H1 (cell line): ENCODE data around the gene ATP11A. TPM values are rescaled to one million over a fixed set of nuclear protein-coding genes. Genes with fewer than 3 reads are reported as not detected.

ENCODE experiments used
- CTCF ChIA-PET: fragments of 300-600 bp; sonication (Branson Sonifier 250); formaldehyde crosslinking; loops from one replicate; lab custom pipeline; 2021; ENCODE audit not compliant: partially characterized antibody; lab: Charles Lee
- POLR2A ChIA-PET: fragments of 300-600 bp; sonication (Branson Sonifier 250); formaldehyde crosslinking; loops from one replicate; lab custom pipeline; 2021; ENCODE audit warnings: inconsistent platforms; ENCODE audit not compliant: partially characterized antibody; lab: Charles Lee
- DNase-seq, 2 experiments: peaks; one replicate each; pipeline versions ENCODE4 v3.0.0 to v3.0.0-alpha.2; 2010 to 2022; ENCODE audit warnings: low spot score in 2 of 2, low read depth in 1 of 2, mixed read lengths in 1 of 2
- FAIRE-seq: peaks from 2 replicates; lab custom pipeline; 2011; peaks lifted over from hg19 to GRCh38; lab: Jason Lieb, UNC
- H2AFZ ChIP-seq: 2 replicates; pipeline ENCODE4 v1.8.1; 2012; ENCODE audit warnings: low read length, inconsistent platforms
- H2AK5ac ChIP-seq: 2 replicates; pipeline ENCODE4 v1.6.1; 2013; ENCODE audit warnings: low read depth, low read length
- H2BK120ac ChIP-seq: replicated peaks from 2 replicates; pipeline ENCODE3; 2013; ENCODE audit warnings: low read depth, low read length, inconsistent platforms
- H2BK12ac ChIP-seq: 2 replicates; pipeline ENCODE4 v1.6.1; 2013; ENCODE audit warnings: low read depth, low read length
- H2BK15ac ChIP-seq: 2 replicates; pipeline ENCODE4 v1.6.1; 2013; ENCODE audit warnings: low read length
- H2BK20ac ChIP-seq: 2 replicates; pipeline ENCODE4 v1.6.1; 2013; ENCODE audit warnings: low read length
- H2BK5ac ChIP-seq: 2 replicates; pipeline ENCODE4 v1.6.1; 2013; ENCODE audit warnings: low read depth, low read length
- H3K14ac ChIP-seq: 2 replicates; pipeline ENCODE4 v1.6.1; 2013; ENCODE audit warnings: inconsistent platforms; ENCODE audit not compliant: insufficient read length
- H3K18ac ChIP-seq: 2 replicates; pipeline ENCODE4 v1.6.1; 2013; ENCODE audit warnings: low read length; ENCODE audit errors: extremely low read depth
- H3K23ac ChIP-seq: 2 replicates; pipeline ENCODE4 v1.6.1; 2013; ENCODE audit warnings: inconsistent platforms; ENCODE audit not compliant: insufficient read length
- H3K23me2 ChIP-seq: 2 replicates; pipeline ENCODE4 v1.6.1; 2013; ENCODE audit warnings: low read depth, low read length
- H3K27ac ChIP-seq: 2 replicates; pipeline ENCODE4 v1.6.1; 2011; ENCODE audit warnings: low read depth, low read length, inconsistent platforms
- H3K27me3 ChIP-seq, 4 experiments: replicated peaks in 1 of 4; 1 replicate in 1 of 4; 2 replicates in 3 of 4; pipeline versions ENCODE4 v1.6.1 to v1.8.1; 2011 to 2013; ENCODE audit warnings: low read length in 3 of 4, mild to moderate bottlenecking in 3 of 4, inconsistent platforms in 2 of 4, mixed read lengths in 2 of 4, moderate library complexity in 1 of 4; ENCODE audit not compliant: control insufficient read depth in 3 of 4, insufficient read depth in 3 of 4; ENCODE audit errors: extremely low read depth in 1 of 4
- H3K36me3 ChIP-seq, 4 experiments: 2 replicates each; pipeline versions ENCODE4 v1.6.1 to v1.8.1; 2011 to 2013; ENCODE audit warnings: mild to moderate bottlenecking in 4 of 4, low read length in 3 of 4, moderate library complexity in 2 of 4, control low read depth in 1 of 4, inconsistent platforms in 1 of 4; ENCODE audit not compliant: insufficient read depth in 4 of 4, control insufficient read depth in 2 of 4
- H3K4ac ChIP-seq: replicated peaks from 2 replicates; pipeline ENCODE3; 2013; ENCODE audit warnings: low read length, low read depth, mixed read lengths, inconsistent platforms; ENCODE audit not compliant: insufficient read length
- H3K4me1 ChIP-seq, 4 experiments: replicated peaks in 1 of 4; 1 replicate in 1 of 4; 2 replicates in 3 of 4; pipeline versions ENCODE4 v1.6.1 to v1.8.1; 2011 to 2013; ENCODE audit warnings: low read length in 3 of 4, inconsistent platforms in 2 of 4, mixed read lengths in 1 of 4; ENCODE audit not compliant: insufficient read depth in 4 of 4, control insufficient read depth in 3 of 4
- H3K4me2 ChIP-seq, 2 experiments: 2 replicates each; pipeline versions ENCODE4 v1.6.1 to v1.8.1; 2011 to 2013; ENCODE audit warnings: low read depth in 2 of 2, low read length in 2 of 2, control low read depth in 1 of 2, inconsistent platforms in 1 of 2, mild to moderate bottlenecking in 1 of 2; ENCODE audit not compliant: insufficient read depth in 1 of 2
- H3K4me3 ChIP-seq, 4 experiments: fragments of 200-600, 300-600 bp in 1 of 4; sonication (generic), shearing (Covaris generic), sonication (Bioruptor Twin) in 1 of 4; 2 replicates each; pipeline versions ENCODE4 v1.5.1 to v1.8.1; 2011 to 2016; ENCODE audit warnings: low read length in 4 of 4, low read depth in 3 of 4, control low read depth in 2 of 4, inconsistent platforms in 2 of 4, mild to moderate bottlenecking in 2 of 4, mixed read lengths in 1 of 4, moderate library complexity in 1 of 4; ENCODE audit not compliant: insufficient read depth in 2 of 4; ENCODE audit errors: extremely low read depth in 1 of 4
- H3K56ac ChIP-seq: replicated peaks from 2 replicates; pipeline ENCODE3; 2013; ENCODE audit warnings: low read depth, mild to moderate bottlenecking, mixed read lengths, low read length, inconsistent platforms; ENCODE audit not compliant: insufficient read length
- H3K79me1 ChIP-seq: 2 replicates; pipeline ENCODE4 v1.6.1; 2013; ENCODE audit warnings: low read depth, low read length, control low read depth
- H3K79me2 ChIP-seq, 2 experiments: 2 replicates each; pipeline versions ENCODE4 v1.6.1 to v1.8.1; 2012 to 2013; ENCODE audit warnings: low read length in 2 of 2, mild to moderate bottlenecking in 2 of 2, inconsistent platforms in 1 of 2; ENCODE audit not compliant: insufficient read depth in 2 of 2, control insufficient read depth in 1 of 2
- H3K9ac ChIP-seq, 4 experiments: replicated peaks in 1 of 4; 1 replicate in 1 of 4; 2 replicates in 3 of 4; pipeline versions ENCODE4 v1.6.1 to v1.8.1; 2011 to 2013; ENCODE audit warnings: low read depth in 3 of 4, low read length in 3 of 4, control low read depth in 2 of 4, mild to moderate bottlenecking in 2 of 4, moderate library complexity in 2 of 4, inconsistent platforms in 1 of 4; ENCODE audit errors: extremely low read depth in 1 of 4
- H3K9me3 ChIP-seq, 2 experiments: 2 replicates each; pipeline versions ENCODE4 v1.6.1 to v1.8.1; 2012 to 2013; ENCODE audit warnings: mild to moderate bottlenecking in 2 of 2, moderate library complexity in 2 of 2, control low read depth in 1 of 2, inconsistent platforms in 1 of 2, low read depth in 1 of 2, low read length in 1 of 2, mixed read lengths in 1 of 2; ENCODE audit not compliant: insufficient read depth in 2 of 2
- H4K20me1 ChIP-seq, 2 experiments: replicated peaks in 1 of 2; 2 replicates each; pipeline versions ENCODE3 to v1.8.1; 2011 to 2013; ENCODE audit warnings: inconsistent platforms in 2 of 2, low read length in 2 of 2, mild to moderate bottlenecking in 1 of 2; ENCODE audit not compliant: insufficient read depth in 2 of 2, control insufficient read depth in 1 of 2
- H4K5ac ChIP-seq: 2 replicates; pipeline ENCODE4 v1.6.1; 2013; ENCODE audit warnings: low read length, low read depth, mixed read lengths, inconsistent platforms; ENCODE audit not compliant: insufficient read length
- H4K8ac ChIP-seq: 2 replicates; pipeline ENCODE4 v1.8.0; 2013; ENCODE audit warnings: mild to moderate bottlenecking, moderate library complexity, low read length, inconsistent platforms; ENCODE audit not compliant: insufficient read depth; ENCODE audit errors: extremely low read depth
- H4K91ac ChIP-seq: replicated peaks from 2 replicates; pipeline ENCODE3; 2013; ENCODE audit warnings: low read length, mixed read lengths, inconsistent platforms; ENCODE audit not compliant: insufficient read length
- HDAC2 ChIP-seq, 2 experiments: fragments of 300-600 bp in 1 of 2; sonication (generic) in 1 of 2; IDR thresholded peaks; 2 replicates each; pipeline ENCODE4 v1.6.1; 2011 to 2012; ENCODE audit warnings: low read depth in 2 of 2, low read length in 2 of 2, mild to moderate bottlenecking in 2 of 2, moderate library complexity in 2 of 2, borderline replicate concordance in 1 of 2, inconsistent platforms in 1 of 2
- JUND ChIP-seq: IDR thresholded peaks from 2 replicates; pipeline ENCODE4 v1.6.1; 2011; ENCODE audit warnings: mild to moderate bottlenecking, improper control_type of control experiment, low read length
- SRF ChIP-seq: IDR thresholded peaks from 2 replicates; pipeline ENCODE4 v1.6.1; 2011; ENCODE audit warnings: mild to moderate bottlenecking, low read depth, low read length, moderate library complexity
- SUZ12 ChIP-seq: fragments of 200-600 bp; sonication (generic); IDR thresholded peaks from 2 replicates; pipeline ENCODE4 v1.6.1; 2012; ENCODE audit warnings: mild to moderate bottlenecking, inconsistent platforms, low read length, moderate library complexity, mixed read lengths
- WGBS, 2 experiments: shearing (Covaris generic) in 1 of 2; methylation state at CpG; one replicate each; pipeline versions ENCODE4 v1.1.6 to v1.1.7; 2013 to 2015; ENCODE audit warnings: low lambda C conversion rate in 2 of 2, mixed read lengths in 2 of 2, inconsistent platforms in 1 of 2, low coverage in 1 of 2, missing lambda C conversion rate in 1 of 2; ENCODE audit not compliant: insufficient replicate concordance in 2 of 2, insufficient coverage in 1 of 2, insufficient read length in 1 of 2; ENCODE audit errors: extremely low coverage in 1 of 2, missing lambda C conversion rate in 1 of 2; 5-methylcytosine and 5-hydroxymethylcytosine counted together
- polyA plus RNA-seq, 7 experiments: library from polyadenylated mRNA; depleted of rRNA in 3 of 7; stranded (reverse) in 5 of 7; unstranded in 2 of 7; fragments of >200 nt in 5 of 7; fragments of 200-250 nt in 2 of 7; gene quantifications; 1 replicate in 5 of 7; 2 replicates in 1 of 7; 4 replicates in 1 of 7; pipeline versions ENCODE4 v1.2.1 to v1.2.3, GENCODE V29; 2011 to 2013; ENCODE audit warnings: missing spikeins in 2 of 7, mixed read lengths in 2 of 7
- total RNA-seq: library from RNA; stranded (reverse); fragmentation: NEBNext Ultra II Directional; extraction: Animal tissue kit (Norgen Biotek cat#: 25700); gene quantifications from 2 replicates; pipeline ENCODE4 v1.2.1, GENCODE V29; 2021

The ATP11A gene
- total and polyA plus RNA-seq, 2 of the 8 experiments (the other 6 are each of a cell fraction or from before 2014, with no cell fraction given): 28.8 to 72.9 TPM

GRCh38 chr13:112887557-112887991 lies 197.7 kb downstream of the ATP11A start:
- TF ChIP-seq JUND (no peak), HDAC2 (IDR thresholded peaks at IDR 0.05; ENCODE audit: borderline replicate concordance in 1 of 2, low read depth in 2 of 2, low read length in 2 of 2) (no peak), SRF (no peak), SUZ12 (no peak)
- peaks cover 0 to 16% (median 13%) of the 10 kb centered on the region in 4 experiments; a peak in 6 of 7 replicates for H3K27me3 ChIP-seq

More at GRCh38 chr13:112887557-112887991, 197.7 kb downstream of the ATP11A start:
- Histone ChIP-seq H3K4me2 (no peak overlapping the region), H4K20me1 (peaks cover 0 to 7% of the 10 kb centered on the region in 2 experiments), H3K9me3 (no peaks in the 10 kb centered on the region), H2BK120ac (no peak overlapping the region), H3K27ac (no peak overlapping the region), H2BK20ac (no peak overlapping the region), H3K79me1 (no peaks in the 10 kb centered on the region), H3K23me2 (no peaks in the 10 kb centered on the region), H3K56ac (no peak overlapping the region), H4K5ac (no peak overlapping the region), H3K79me2 (no peaks in the 10 kb centered on the region), H2AFZ (no peak overlapping the region), H3K9ac (no peak overlapping the region), H2BK5ac (no peak overlapping the region), H2BK15ac (no peak overlapping the region), H3K36me3 (peaks cover 0 to 7% (median 3%) of the 10 kb centered on the region in 4 experiments; a peak in 3 of 8 replicates), H3K4me3 (no peak overlapping the region), H3K18ac (no peak overlapping the region), H2AK5ac (no peak overlapping the region), H3K4ac (no peak overlapping the region), H4K8ac (no peak overlapping the region), H3K4me1 (peaks cover 7 to 35% (median 25%) of the 10 kb centered on the region in 4 experiments), H3K23ac (no peak overlapping the region), H4K91ac (no peak overlapping the region), H3K14ac (no peak overlapping the region), H2BK12ac (no peak overlapping the region)
- ChIA-PET CTCF (interaction anchor here (0.7 to 5.6 kb wide), 2 partner anchors 13 to 351 kb away, joined by 3 to 31 read pairs; no protein-coding TSS in a partner anchor), POLR2A (interaction anchor here (0.6 to 1.3 kb wide), 4 partner anchors 11 to 214 kb away, joined by 3 to 5 read pairs (median 4); no protein-coding TSS in a partner anchor)
- FAIRE-seq: no peak
- WGBS, 2 experiments: 92% methylated on average over 10 of the region's 10 CpGs; no CpG with 5 or more reads in 1 of the 2 experiments
- no peak for DNase-seq
